Ectodermal cell (in vitro differentiated cells): ENCODE data around the gene GRIFIN.

Experiments
- H3K27ac ChIP-seq: 2 replicates; pipeline ENCODE4 v1.7.0; 2013; ENCODE audit warnings: mild to moderate bottlenecking, low read depth, low read length; ENCODE audit not compliant: insufficient read depth, poor library complexity, severe bottlenecking
- H3K27me3 ChIP-seq: 2 replicates; pipeline ENCODE4 v1.7.0; 2013; ENCODE audit warnings: mild to moderate bottlenecking, low read length; ENCODE audit not compliant: insufficient read depth, control insufficient read depth, poor library complexity, severe bottlenecking
- H3K36me3 ChIP-seq: one replicate; pipeline ENCODE4 v1.7.0; 2013; ENCODE audit warnings: low read length; ENCODE audit not compliant: control insufficient read depth, insufficient read depth
- H3K4me1 ChIP-seq: one replicate; pipeline ENCODE4 v1.7.0; 2013; ENCODE audit warnings: low read length; ENCODE audit not compliant: control insufficient read depth, insufficient read depth
- H3K4me3 ChIP-seq: 2 replicates; pipeline ENCODE4 v1.7.0; 2013; ENCODE audit warnings: low read depth, low read length, control low read depth; ENCODE audit not compliant: insufficient read depth
- H3K9me3 ChIP-seq: 2 replicates; pipeline ENCODE4 v1.7.0; 2013; ENCODE audit warnings: mild to moderate bottlenecking, low read length, moderate library complexity; ENCODE audit not compliant: control insufficient read depth
- WGBS, 2 experiments: methylation state at CpG; one replicate each; pipeline ENCODE4 v1.1.7; 2013; ENCODE audit warnings: missing lambda C conversion rate in 2 of 2; 5-methylcytosine and 5-hydroxymethylcytosine counted together

GRIFIN gene

DNA sequence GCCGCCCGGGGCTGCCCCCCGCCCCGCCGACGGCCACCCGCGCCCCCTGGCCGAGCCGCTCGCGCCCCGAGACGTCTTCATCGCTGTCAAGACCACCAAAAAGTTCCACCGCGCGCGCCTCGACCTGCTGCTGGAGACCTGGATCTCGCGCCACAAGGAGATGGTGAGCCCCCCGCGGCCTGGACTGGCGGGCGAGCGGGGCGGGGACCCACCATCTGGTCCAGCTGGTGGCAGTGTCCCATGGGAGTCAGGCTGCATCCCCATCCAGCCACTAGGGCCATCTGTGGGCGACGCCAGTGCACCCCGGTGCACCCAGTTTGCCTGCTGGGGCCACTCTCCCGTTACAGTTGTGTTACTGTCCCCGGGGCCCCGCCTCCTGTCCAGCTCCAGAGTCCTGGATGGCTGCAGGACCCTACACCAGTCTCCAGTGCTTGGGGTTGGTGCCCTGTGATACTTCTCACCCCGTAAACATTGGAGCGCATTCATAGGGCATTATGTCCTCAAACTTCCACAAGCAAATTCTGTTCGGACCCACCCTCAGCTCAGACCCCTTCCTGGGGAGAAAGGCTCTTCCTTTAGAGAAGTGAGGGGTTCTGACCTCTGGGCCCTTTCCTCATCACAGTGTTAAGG, 44.0 kb upstream of the GRIFIN start:
- H3K4me1 ChIP-seq = peaks cover 67% of the 10 kb centered on the region
- peak overlapping the region; percentile 73 for H3K4me3 ChIP-seq
- H3K36me3 ChIP-seq = no peaks in the 10 kb centered on the region
- WGBS, 2 experiments = 2% methylated on average over 37 of the region's 37 CpGs
- H3K27me3 ChIP-seq = peaks cover 17% of the 10 kb centered on the region
- H3K27ac ChIP-seq = no peak overlapping the region
- no peaks in the 10 kb centered on the region for H3K9me3 ChIP-seq

DNA sequence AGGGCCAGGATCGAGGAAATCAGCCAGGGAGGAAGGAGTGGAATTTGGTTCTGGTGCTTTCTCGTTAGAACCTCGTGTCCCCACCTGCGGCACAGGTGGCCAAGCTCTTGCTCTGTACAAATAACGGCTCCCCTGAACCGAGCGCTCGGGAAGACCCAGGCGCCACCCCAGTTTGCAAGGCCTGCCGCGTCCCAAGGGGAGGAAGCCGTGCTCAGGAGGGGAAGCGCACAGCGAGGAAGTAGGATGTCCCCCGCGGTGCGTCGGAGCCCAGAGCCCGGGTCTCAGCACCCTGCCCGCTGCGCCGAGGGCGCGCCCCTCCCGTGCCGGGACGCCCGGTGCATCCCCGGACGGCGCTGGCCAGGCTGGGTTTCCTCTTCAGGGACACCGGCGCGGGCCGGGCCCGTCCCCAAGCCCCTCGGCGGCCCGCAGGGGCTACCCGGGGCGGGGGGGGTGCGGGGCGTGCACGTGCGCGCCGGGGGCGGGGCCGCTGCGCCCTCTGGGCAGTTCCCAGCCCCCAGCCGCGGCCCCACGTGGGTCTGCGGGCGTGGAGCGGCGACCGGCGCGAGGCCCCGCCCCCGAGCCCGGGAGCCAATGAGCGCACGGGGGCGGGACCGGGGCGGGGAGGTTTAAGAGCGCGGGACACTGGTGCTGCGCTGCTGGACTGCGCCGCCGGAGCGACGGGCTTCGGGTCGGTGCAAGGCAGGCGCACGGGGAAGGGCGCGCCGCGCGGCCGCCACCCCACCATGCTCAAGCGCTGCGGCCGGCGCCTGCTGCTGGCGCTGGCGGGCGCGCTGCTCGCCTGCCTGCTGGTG, 43.1 kb upstream of the GRIFIN start, which contains the start of gene LFNG:
TSS of gene LFNG (plus strand) at position 656 of the 812 bp plus-strand sequence. CDS start at position 744, 88 bp downstream.
- Histone ChIP-seq H3K27me3 (peaks cover 17% of the 10 kb centered on the region), H3K4me1 (peaks cover 57% of the 10 kb centered on the region), H3K36me3 (no peaks in the 10 kb centered on the region), H3K4me3 (peak within 1 kb of the TSS; percentile 73), H3K9me3 (no peaks in the 10 kb centered on the region), H3K27ac (no peak within 1 kb of the TSS)
- 0% methylated on average over 95 of the region's 95 CpGs for WGBS, 2 experiments

DNA sequence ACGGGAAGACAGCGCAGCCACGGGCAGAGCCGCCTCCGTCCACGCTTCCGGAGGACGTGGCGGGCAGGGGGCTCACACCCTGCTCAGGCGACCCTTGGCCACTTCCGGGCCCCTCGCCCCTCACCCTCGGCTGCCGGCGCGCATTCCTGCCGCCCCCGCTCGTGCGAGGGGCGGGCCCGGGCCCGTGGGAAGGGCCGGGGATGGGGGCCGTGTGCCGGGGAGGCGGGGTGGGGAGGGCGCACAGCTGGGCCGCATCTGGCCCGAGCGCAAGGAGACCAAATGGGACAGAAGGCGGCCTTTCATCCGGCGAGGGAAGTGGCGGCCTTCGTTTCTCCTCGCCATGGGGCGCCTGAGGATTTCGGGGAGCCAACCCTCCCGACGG, 42.5 kb upstream of the GRIFIN start:
- Histone ChIP-seq H3K27ac (no peak overlapping the region), H3K4me1 (peaks cover 57% of the 10 kb centered on the region)
- 1 to 2% methylated on average over 41 of the region's 41 CpGs for WGBS, 2 experiments

DNA sequence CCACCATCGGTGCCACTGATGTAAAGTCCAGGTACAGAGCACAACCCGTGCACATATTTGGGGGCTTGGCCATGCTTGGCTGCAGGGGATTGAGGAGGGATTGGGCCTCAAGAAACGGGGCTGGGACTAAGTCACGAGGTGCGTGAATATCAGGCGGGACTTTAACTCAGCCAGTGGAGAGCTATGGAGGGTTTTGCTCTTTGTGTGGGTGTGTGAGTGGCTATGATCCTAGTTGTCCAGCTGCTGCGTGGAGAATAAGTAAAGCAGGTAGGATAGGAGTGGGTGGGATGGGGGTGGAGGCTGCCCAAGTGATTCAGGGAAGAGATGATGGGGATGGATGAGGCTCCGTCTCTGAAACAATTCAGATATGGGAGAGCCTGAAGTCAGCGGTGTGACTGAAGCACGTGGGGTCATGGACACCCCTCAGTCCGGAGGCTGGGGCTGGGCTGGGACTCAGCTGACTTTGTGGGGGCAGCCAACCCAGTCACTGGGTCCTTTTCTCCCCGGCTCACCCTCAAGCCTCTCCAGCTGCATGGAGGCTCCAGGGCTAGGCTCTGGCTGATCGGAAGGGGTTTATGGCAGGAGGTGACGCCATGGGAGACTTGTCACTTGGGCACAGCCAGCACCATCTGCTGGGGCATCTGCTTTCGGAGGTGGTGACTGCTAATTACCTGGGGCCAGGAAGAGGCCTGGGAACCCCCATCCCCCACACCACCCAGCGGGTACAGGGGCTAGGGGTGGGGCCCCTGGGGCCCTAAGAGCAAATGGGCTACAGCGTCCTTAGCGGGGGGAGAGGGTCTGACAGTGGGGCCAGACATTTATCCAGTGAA, 41.7 kb upstream of the GRIFIN start:
- H3K4me3 ChIP-seq = no peak overlapping the region
- H3K36me3 ChIP-seq = no peaks in the 10 kb centered on the region
- no peaks in the 10 kb centered on the region for H3K9me3 ChIP-seq
- H3K4me1 ChIP-seq = peaks cover 57% of the 10 kb centered on the region
- WGBS, 2 experiments = 44 to 47% methylated on average over 18 of the region's 18 CpGs
- H3K27ac ChIP-seq = no peak overlapping the region
- H3K27me3 ChIP-seq = peaks cover 17% of the 10 kb centered on the region

More for the DNA sequence above, 42.5 kb upstream of the GRIFIN start:
- Histone ChIP-seq H3K4me3 (peak overlapping the region; percentile 73), H3K27me3 (peaks cover 17% of the 10 kb centered on the region), H3K36me3 (no peaks in the 10 kb centered on the region), H3K9me3 (no peaks in the 10 kb centered on the region)

DNA sequence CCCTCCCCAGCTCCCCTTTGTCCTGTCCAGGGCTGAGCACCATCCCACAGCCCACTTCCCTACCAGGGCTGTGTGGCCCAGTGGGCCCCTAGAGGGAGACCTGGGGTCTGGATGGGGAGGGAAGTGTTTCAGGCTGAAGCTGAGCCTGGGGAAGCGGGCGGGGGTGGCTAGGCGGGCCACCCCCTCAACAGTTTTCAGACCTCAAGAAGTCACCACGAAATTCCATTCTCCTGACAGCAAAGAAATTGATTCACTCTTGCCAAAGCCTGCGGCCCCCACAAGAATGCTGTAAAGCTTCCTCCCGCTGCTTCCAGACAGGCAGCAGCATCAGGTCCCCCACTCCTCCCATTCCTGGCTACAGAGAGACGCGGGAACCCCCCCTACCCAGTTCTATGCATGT, 40.8 kb upstream of the GRIFIN start:
- H3K4me1 ChIP-seq = peaks cover 57% of the 10 kb centered on the region
- WGBS, 2 experiments = 21 to 31% methylated on average over 8 of the region's 8 CpGs
- H3K4me3 ChIP-seq = peak overlapping the region; percentile 9
- H3K36me3 ChIP-seq = no peaks in the 10 kb centered on the region
- H3K27me3 ChIP-seq = peaks cover 17% of the 10 kb centered on the region
- peak overlapping the region; percentile 68 for H3K27ac ChIP-seq
- no peaks in the 10 kb centered on the region for H3K9me3 ChIP-seq

DNA sequence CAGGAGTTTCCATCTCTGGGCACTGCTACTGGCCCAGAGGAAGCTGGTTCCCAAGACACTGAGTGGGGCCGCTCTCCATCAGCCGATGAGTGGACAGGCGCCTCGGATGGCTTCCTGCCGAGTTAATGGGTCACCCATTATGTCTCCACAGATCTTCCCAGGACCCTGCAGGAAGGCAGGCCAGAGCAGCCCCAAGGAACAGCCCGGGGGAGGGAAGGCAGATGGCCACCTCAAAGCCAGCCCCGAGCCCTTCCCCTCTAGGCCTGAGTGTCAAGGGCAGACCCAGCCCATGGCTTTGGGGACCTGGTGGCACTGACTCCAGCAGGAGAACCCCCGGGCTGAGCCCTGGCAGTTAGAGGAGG, 40.0 kb upstream of the GRIFIN start:
- no peaks in the 10 kb centered on the region for H3K9me3 ChIP-seq
- peaks cover 17% of the 10 kb centered on the region for H3K27me3 ChIP-seq
- no peaks in the 10 kb centered on the region for H3K36me3 ChIP-seq
- H3K4me3 ChIP-seq = no peak overlapping the region
- peaks cover 59% of the 10 kb centered on the region for H3K4me1 ChIP-seq
- WGBS, 2 experiments = 89 to 92% methylated on average over 8 of the region's 8 CpGs
- H3K27ac ChIP-seq = no peak overlapping the region

DNA sequence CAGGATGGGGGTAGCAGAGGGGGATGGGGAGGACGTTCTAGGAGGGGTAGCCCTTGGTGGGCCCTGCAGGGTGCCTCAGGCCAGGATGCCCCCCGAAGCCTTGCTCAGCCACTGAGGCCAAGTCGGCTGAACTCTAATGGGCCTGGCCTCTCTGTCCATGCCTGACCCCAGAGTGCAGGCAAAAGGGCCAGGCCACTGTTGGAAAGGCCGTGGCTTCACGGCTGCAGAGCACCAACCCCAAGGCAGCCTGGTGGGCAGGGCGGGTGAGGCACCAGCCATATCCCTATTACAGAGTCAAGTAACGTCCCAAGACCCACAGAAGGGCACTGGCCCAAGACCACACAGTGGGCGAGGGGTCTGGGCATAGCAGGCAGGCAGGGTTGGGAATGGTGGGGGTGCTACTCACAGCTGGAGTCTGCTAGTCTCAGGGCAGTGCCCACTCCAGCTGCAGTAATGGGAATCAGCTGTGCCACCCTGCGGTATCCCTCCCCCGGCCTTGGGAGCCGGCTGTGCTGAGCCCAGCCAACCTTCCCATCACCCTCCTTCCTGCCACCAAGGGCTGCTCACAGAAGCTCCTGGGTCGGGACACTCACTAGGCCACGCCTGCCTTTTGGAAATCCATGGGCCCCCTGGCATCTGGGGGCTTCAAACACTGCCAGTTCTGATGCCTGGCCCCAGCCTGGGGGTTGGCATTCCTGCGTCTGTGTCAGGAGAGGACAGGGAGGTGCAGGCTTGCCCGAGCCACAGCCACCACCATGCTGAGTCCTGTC, 39.4 kb upstream of the GRIFIN start:
- no peak overlapping the region for H3K4me3 ChIP-seq
- H3K4me1 ChIP-seq = peaks cover 63% of the 10 kb centered on the region
- peaks cover 17% of the 10 kb centered on the region for H3K27me3 ChIP-seq
- H3K36me3 ChIP-seq = no peaks in the 10 kb centered on the region
- no peaks in the 10 kb centered on the region for H3K9me3 ChIP-seq
- WGBS, 2 experiments = 91 to 92% methylated on average over 15 of the region's 15 CpGs
- H3K27ac ChIP-seq = no peak overlapping the region

DNA sequence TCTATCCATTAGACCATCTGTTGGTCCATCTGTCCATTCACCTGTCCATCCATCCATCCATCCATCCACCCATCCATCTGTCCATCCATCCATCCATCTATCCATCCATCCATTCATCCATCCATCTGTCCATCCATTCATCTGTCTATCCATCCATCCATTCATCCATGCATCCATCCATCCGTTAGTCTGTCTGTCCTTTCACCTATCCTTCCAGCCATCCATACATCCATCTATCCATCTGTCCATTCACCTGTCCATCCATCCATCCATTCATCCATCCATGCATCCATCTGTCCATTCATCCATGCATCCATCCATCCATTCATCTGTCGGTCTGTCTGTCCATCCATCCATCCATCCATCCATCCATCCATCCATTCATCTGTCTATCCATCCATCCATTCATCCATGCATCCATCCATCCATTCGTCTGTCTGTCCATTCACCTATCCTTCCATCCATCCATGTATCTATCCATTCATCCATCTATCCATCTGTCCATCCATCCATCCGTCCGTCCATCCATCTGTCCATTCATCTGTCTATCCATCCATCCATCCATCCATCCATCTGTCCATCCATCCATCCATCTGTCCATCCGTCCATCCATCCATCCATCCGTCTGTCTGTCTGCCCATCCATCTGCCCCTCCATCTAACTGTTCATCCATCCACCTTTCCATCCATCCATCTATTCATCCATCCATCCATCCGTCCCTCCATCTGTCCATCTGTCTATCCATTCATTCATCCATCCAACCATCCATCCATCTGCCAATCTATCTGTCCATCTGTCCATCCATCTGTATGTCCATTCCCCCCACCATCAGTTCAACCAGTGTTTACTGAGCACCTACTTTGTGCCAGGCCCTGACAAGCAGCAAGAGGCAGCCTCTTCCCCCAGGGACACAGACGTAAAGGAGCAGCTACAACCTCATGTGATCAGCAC, 38.5 kb upstream of the GRIFIN start:
- peaks cover 68% of the 10 kb centered on the region for H3K4me1 ChIP-seq
- no peaks in the 10 kb centered on the region for H3K9me3 ChIP-seq
- no peaks in the 10 kb centered on the region for H3K36me3 ChIP-seq
- peaks cover 17% of the 10 kb centered on the region for H3K27me3 ChIP-seq
- 91 to 94% methylated on average over 9 of the region's 9 CpGs for WGBS, 2 experiments
- H3K27ac ChIP-seq = no peak overlapping the region
- H3K4me3 ChIP-seq = no peak overlapping the region

DNA sequence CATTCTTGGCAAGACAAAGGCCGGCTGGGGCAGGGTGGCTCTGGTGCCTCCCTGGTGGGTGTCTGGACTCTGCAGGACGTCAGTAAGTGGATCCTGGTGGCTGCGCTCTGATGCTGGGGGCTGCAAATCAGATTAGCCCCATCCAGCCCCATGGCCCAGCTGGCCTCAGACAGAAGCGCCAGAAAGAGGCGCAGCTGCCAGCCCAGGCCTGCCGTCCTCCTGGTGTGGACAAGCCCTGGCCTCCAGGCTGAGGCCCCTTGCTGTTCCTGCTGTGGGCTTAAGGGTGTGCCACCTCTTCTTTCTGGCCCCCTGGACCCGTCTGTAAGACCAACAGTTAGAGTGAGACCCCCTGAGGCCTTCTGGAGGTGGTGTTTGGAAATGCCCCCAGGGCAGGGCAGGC, 37.5 kb upstream of the GRIFIN start:
- Histone ChIP-seq H3K4me1 (peaks cover 73% of the 10 kb centered on the region), H3K9me3 (no peaks in the 10 kb centered on the region), H3K36me3 (no peaks in the 10 kb centered on the region), H3K4me3 (no peak overlapping the region), H3K27me3 (peaks cover 12% of the 10 kb centered on the region), H3K27ac (no peak overlapping the region)
- 82 to 85% methylated on average over 7 of the region's 7 CpGs for WGBS, 2 experiments
